ENCODE data around the gene NFIB. TPM values are rescaled to one million over a fixed set of nuclear protein-coding genes. Genes with fewer than 3 reads are reported as not detected.

The NFIB gene
- total RNA-seq, 2 donors from 2014 or later = 230 to 305 TPM

DNA sequence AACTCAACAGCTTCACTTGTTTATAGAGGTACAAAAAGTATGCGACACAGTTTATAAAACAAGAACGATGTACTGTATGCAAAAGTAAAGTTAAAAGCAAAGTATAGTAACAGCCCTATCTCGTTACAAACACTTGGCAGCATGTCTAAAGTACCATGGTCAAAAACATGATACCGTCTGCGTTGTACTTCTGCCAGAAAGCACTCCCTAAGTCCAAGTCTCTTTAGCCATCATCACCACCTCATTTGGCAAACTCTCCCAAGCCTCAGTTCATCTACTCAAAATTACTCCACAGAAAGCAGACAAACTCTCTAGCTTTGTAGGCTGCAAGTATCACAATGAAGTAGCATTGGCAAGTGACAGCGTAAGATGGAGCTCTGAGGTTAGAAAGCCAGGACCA lies 73.4 kb downstream of the NFIB start:
- intact Hi-C loops (cut with DNase I) = no loop called here
- DNase-seq (ENCODE audit: low spot score) = no peak

DNA sequence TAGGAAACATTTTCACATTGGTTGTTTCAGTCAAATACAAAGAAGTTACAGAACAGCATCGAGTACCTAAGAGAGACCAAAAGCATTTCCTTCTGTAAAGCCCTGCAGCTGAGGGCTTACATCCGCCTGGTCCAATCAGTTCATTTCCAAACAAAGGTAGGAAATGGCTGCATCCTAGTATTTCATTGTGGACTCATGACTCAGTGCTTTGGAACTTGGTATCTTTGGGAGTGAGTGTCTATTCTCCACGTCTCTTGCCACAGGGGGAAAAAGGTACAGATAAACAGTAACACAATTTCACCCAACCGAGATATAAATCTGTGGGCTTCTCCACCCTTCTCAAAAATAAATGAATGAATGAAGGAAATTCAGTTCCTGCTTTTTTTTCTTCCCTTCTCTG lies 75.4 kb downstream of the NFIB start:
- intact Hi-C loops (cut with DNase I) = no loop called here

DNA sequence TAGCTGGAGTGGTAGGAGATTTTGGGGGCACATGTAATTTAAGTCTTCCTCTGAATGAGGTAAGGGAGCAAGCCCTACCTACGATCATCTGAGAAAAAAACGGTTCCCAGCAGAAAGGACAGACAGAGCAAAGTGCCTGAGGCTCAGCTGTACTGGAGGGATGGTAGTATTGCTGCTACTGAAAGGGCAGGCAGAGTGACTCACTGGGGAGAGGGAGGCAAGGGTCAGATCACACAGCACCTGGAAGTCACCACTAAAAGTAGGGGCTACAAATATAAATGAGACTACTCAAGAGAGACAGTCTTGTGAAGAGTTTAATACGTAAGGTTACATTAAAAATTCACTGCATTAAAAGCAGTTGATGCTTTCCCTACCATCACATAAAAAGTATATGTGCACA lies 75.9 kb downstream of the NFIB start:
- DNase-seq (ENCODE audit: low spot score) = no peak
- intact Hi-C loops (cut with DNase I) = no loop called here

More for the DNA sequence above, 75.4 kb downstream of the NFIB start:
- no peak for DNase-seq (ENCODE audit: low spot score)

DNA sequence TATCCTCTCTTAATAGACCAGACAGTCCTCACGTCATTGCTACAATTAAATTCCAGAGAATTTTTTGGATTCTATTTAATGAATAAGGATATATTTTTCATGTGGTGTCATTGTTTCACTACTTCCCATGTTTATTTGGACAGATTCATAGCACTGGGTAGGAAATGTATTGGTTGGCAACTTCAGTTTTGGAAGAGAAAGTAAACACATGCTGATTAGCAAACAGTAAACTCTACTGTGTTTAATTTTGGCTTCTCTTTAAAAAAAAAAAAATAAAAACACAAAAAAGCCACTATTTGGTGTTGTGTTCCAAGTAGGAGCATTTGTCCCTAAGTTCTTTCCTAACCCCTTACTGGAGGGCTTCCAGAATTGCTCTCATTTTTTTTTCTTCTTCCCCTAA lies 77.3 kb downstream of the NFIB start:
- intact Hi-C loops (cut with DNase I) = no loop called here
- DNase-seq (ENCODE audit: low spot score) = no peak

DNA sequence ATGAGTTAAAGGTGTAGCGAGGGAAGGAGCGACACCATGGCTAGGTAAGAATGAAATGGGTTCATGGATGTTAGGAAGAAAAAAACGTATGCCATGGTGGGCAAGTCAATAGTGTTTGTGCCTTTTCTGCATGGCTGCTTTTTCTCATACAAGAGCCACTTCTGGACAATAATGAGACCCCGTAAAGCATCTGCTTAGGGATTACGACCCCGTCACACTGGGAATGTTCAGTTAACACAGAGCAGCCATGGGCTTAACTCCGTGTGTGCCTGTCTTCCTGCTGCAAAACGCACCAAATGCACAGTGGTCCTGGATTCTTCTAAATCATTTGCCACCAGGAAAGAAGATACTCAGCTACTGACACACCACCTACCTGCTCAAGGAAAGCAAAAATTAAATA lies 81.8 kb downstream of the NFIB start:
- intact Hi-C loops (cut with DNase I) = no loop called here
- DNase-seq (ENCODE audit: low spot score) = no peak

DNA sequence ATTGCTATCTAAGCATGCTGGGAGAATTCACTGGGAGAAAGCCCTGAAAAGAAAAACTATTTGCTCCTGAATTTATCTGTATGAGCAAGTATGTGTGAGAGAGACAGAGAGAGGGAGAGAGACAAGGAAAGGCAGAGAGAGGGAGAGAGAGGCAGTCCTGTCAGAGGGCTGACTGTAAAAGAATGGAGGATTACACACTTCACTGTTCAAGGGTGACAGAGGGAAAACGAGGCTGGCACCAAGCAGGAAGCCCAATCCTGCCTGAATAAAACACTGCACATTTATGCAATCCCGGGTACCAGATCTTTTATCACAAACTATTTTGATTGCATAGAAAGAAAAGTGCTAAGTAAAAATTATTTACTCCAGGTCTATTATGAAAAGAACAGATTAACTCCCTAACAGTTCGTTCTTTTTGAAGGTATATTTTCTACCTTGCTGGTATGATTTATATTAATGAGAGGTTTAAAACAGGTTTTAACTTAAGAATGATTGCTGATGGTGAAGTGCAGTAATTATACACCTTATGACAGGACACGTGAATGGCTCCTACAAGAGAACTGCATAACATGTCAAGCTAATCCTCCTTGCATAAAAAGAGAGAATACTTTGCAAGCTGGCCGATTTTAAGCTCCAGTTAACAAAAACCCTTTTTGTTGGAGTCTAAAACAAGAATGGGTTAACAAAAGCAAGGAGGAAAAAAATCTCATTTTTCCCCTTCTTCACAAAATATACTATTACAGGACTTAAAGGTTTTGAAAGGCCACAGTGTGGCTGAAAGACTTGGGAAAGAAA lies 82.5 kb downstream of the NFIB start:
- DNase-seq (ENCODE audit: low spot score) = no peak
- intact Hi-C loops (cut with DNase I) = no loop called here

DNA sequence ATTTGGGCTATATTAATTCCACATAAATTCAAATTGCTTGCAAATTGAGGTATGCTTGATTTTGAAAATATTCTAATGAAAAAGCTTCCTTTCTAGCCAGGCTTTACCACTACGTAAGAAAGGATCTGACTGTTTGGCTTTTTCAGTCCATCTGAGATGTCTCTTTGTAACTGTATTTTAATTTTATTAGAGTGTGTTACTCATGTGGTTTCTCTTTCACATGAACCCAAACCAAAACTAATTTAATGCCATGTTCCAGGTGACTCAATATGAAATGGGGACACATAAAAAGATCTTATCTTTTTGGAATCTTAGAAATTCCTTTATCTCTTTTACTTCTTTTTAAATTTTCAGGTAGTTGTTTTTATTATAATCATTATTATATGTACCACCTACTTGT lies 85.3 kb downstream of the NFIB start:
- no peak for DNase-seq (ENCODE audit: low spot score)
- intact Hi-C loops (cut with DNase I) = no loop called here

DNA sequence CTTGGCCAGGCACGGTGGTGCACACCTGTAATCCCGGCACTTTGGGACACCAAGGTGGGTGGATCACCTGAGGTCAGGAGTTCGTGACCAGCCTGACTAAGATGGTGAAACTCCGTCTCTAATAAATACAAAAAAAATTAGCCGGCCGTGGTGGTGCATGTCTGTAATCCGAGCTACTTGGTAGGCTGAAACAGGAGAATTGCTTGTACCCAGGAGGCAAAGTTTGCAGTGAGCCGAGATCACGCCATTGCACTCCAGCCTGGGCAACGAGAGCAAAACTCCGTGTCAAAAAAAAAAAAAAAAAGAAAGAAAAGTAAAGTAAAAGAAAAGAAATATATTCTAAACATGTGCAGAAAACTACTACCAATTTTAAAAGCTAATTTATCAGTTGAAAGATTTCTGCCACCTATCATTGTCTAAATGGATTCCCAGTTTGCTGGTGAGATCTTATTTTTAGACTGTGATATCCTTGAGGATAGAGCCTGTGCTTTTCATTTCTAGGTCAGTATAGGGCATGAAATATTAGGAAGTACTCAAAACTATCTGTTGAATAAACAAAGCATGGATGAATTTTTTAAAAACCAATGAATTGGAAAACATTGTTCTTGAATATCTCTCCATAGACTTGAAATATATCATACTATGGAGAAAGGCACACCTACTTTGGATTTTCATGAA lies 86.9 kb downstream of the NFIB start:
- no peak for DNase-seq (ENCODE audit: low spot score)
- intact Hi-C loops (cut with DNase I) = no loop called here

DNA sequence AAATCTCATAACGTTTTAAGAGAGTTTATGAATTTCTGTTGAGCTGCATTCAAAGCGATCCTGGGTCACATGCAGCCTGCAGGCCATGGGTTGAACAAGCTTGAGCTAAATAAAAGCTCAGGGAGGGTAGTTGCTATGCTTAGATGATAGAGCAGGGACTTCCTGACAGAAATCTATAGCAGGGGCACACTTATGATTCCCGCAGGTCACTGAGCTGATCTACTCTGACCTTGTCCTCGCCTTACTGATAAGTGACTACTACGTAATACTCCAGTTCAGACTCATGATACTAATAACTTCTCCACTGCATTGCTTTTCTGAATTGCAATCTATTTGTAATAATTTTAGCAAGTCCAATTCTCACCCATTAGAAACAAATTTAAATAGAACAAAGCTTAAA lies 90.9 kb downstream of the NFIB start:
- DNase-seq (ENCODE audit: low spot score) = no peak
- intact Hi-C loops (cut with DNase I) = no loop called here

DNA sequence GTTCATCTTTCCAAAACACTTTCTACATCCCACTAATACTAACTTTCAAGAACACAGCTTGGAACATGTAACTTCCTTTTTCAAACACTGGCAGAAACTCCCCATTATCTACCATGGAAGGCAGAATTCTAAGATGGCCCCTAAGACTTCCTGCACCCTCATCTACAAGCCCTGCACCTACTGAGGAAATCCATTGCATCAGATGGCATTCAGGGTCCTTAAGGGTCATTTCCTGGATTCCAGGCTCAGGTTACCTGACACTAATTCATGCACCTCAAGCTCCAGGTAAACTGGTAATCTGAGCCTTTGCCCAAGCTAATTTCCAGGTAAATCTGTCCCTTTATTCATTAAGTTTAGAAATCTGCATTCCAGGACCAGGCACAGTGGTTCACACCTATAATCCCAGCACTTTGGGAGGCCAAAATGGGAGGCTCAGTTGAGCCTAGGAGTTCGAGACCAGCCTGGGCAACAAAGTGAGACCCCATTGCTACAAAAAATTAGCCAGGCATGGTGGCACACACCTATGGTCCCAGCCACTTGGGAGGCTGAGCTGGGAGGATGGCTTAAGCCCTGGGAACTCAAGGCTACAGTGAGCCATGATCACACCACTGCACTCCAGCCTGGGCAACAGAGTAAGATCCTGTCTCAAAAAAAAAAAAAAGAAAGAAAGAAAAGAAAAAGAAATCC lies 91.6 kb downstream of the NFIB start:
- intact Hi-C loops (cut with DNase I) = no loop called here
- DNase-seq (ENCODE audit: low spot score) = no peak

DNA sequence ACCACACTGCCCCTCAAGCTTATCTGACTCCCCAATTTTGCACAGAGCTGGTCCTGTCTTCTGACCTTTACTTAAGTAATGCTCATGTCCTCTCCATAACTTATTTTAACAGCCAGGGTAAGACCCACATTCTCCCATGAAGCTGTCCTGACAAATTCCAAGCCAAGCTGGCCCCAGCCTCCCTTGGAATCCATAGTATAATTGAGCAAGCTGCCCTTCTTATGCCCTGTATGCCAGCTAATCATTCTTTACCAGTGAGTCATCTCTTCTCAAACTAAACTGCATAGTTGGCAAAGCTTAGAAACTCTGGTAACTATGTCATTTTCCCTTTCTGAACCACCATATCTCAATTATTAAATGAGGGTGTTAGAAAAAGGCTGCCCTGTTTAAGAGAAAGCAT lies 92.4 kb downstream of the NFIB start:
- intact Hi-C loops (cut with DNase I) = no loop called here

DNA sequence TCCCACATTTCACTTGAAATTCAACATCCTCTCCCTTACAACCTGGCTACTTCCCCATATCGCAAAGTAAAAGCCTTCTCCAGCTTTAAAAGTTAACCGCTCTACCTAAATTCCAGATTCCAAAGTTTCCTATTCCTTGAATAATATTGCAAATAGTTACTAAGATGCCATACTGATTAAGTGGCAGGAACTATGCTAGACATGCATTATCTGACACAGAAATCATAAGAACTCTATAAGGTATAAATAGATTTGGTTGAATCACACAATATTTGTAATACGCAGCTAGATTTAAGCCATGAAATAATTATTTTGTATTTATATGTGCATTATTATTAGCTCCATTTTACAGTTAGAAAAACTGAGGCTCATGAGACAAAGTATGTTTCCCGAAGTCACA lies 92.8 kb downstream of the NFIB start:
- no peak for DNase-seq (ENCODE audit: low spot score)
- intact Hi-C loops (cut with DNase I) = no loop called here

More for the DNA sequence above, 92.4 kb downstream of the NFIB start:
- DNase-seq (ENCODE audit: low spot score) = no peak

DNA sequence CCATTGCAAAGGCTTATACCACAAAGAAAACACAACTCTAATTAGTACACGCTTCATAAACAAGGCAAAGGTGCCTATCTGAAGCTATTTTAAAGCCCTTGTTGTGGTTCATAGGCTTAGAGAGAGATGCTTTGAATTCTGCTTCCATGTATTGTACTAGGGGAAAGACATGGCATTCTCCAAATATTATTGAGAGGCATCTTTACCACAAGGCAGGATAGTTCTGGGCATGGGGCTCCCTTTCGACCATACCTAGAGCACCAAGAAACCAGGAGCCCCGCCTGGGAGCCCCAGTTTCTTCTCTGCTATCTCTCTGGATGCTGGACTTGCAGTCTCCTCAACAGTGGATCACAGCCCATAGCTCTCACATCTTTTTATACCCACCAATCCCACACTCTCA lies 93.7 kb downstream of the NFIB start:
- DNase-seq (ENCODE audit: low spot score) = no peak
- intact Hi-C loops (cut with DNase I) = no loop called here

DNA sequence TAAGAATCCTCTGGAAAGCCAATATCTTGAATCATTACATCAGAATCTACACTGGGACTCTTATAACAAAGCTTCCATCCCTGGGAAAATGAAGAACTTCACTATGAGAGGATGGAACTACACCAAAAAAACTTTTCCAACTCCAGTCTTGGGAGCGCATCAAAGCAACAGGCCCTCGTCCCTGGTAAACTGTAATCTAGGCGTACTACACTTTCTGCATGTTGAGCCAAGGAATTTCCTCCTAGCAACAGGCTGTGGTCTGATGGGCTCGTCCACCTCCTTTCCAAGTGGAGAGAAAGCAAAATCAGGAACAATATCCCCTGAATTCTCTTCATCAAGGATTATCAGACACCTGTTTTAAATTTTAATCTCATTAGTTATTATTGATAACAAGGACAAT lies 94.1 kb downstream of the NFIB start:
- DNase-seq (ENCODE audit: low spot score) = no peak
- intact Hi-C loops (cut with DNase I) = loop anchor here in 1 of 2 donors (10.0 kb wide), 1 partner anchor 85 kb away; no protein-coding TSS in a partner anchor

DNA sequence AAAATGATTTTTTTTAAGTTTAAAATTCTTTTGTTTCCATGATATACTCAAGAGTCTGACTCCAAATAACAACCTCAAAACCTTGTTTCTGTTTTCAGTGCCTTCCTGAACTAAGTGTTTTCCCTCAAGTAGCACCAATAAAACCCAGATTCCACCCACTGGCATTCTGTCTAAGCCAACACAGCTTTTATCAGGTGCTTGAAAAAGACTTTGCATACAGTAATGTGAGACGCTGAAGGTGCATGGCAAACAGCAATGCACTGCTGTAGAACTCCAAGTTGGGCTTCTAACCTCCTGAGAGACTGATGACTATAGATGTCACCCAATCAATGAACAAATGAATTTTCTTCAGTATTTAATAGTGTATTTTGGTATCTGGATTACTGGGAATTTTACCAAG lies 95.7 kb downstream of the NFIB start:
- intact Hi-C loops (cut with DNase I) = loop anchor here in 1 of 2 donors (10.0 kb wide), 1 partner anchor 87 kb away; no protein-coding TSS in a partner anchor

DNA sequence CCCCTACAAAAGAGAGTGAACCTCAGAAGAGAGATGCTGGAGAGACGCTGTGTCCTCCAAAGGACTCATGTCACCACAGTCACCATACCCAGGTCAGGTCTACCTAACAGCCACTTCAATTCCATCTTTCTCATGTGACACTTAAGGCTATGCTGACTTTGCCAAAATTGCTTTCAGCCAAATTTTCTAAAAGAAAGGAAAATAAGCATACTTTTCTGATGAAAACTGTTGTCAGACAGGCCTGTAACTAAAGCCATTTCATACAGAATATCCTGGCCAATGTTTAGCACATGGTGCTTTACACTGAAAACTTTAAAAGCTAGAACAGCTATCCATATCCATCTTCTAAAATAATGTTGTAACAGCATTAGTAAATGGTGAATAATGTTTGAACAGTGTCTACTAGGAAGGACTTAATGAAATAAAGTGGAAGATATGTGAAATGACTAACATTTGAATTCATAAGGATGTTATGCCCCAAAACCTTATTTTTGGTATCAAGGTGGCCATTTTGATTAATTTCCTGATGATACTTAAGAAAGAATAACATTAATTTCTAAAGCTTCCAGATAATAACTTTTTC lies 97.2 kb downstream of the NFIB start:
- no peak for DNase-seq (ENCODE audit: low spot score)
- intact Hi-C loops (cut with DNase I) = loop anchor here (1.0 to 10.0 kb wide), 2 partner anchors 12 to 88 kb away; no protein-coding TSS in a partner anchor

More for the DNA sequence above, 95.7 kb downstream of the NFIB start:
- DNase-seq (ENCODE audit: low spot score) = no peak

DNA sequence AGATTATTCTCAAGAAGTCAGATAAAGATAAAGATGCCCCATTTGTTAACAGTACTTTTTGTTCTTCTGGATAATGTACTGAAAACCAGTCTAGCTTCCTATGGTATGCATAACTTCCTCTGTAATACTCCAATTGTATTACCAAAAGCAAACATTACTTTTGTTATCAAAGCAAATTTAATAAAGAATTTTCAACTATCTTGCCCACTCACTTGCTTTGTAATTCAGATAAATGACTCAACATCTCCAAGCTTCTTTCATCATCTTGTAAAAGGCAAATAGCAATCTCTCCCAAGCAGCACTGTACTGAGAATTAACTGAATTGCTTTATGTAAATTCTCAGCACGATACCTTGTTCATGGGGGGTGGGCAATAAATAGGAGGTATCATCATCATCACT lies 98.3 kb downstream of the NFIB start:
- DNase-seq (ENCODE audit: low spot score) = no peak
- intact Hi-C loops (cut with DNase I) = loop anchor here (1.0 to 10.0 kb wide), 2 partner anchors 11 to 89 kb away; no protein-coding TSS in a partner anchor

DNA sequence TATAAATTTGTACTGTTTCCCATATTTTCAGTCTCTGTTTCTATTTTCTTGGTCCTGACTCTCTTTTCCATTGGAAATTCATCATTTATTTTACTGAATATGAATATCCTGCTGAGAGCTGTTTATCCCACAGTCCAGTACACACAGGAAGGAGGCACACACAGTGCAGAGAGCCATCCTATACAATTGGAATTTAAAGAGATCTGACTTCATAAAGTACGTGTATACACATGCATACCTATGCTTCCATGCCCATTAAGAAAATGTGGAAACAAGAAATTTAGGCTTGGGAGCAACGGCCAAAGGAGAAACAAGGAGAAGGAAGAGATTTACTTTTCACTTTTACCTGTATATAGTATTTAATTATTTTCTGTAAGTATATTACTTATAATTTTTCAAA lies 99.2 kb downstream of the NFIB start:
- intact Hi-C loops (cut with DNase I) = loop anchor here in 1 of 2 donors (10.0 kb wide), 1 partner anchor 90 kb away; no protein-coding TSS in a partner anchor
- no peak for DNase-seq (ENCODE audit: low spot score)

DNA sequence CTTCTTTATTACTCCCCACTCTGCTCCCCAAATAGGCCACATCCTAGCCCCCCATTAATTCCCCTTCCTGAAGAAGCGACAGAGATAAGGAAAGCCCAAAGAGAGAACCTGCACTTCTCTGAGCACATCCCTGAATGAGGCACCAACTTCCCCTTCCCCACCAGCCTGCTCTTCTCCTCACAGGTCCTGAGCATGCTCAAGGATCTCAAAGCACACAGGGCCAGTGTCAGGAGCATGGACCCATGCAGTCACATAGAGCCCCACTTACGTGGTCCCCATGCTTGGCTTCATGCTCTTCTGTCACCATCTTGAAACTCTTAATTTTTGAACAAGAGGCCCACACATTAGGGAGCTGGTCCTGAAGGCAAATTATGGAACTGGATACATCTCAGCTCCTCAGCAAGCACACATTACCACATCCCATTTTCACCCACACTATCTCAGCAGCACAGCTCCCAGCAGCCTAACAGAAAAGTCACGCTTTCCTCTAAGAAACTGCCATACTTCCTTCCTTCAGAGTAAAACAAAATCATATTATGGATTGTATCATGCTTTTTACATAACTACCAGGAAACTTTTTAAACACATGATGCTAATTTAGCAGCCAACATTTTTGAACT lies 99.8 kb downstream of the NFIB start:
- intact Hi-C loops (cut with DNase I) = loop anchor here in 1 of 2 donors (10.0 kb wide), 1 partner anchor 91 kb away; no protein-coding TSS in a partner anchor
- DNase-seq (ENCODE audit: low spot score) = no peak

All from posterior vena cava (tissue), 2 donors.